GM15510 (cell line): ENCODE measurements around the gene RAD51B.

Experiments
- POLR2A ChIP-seq: IDR thresholded peaks from 3 replicates; pipeline ENCODE4 v1.6.1; 2011; ENCODE audit warnings: borderline replicate concordance; ENCODE audit not compliant: insufficient read length; ENCODE audit errors: extremely low read depth

The RAD51B gene

GRCh38 chr14:67820428-67820971, 921 bp downstream of the RAD51B start:
- TF ChIP-seq POLR2A, result no peak

- TF ChIP-seq POLR2A, result no peak
Observed at GRCh38 chr14:67821121-67821520, 1.5 kb downstream of the RAD51B start.

DNA sequence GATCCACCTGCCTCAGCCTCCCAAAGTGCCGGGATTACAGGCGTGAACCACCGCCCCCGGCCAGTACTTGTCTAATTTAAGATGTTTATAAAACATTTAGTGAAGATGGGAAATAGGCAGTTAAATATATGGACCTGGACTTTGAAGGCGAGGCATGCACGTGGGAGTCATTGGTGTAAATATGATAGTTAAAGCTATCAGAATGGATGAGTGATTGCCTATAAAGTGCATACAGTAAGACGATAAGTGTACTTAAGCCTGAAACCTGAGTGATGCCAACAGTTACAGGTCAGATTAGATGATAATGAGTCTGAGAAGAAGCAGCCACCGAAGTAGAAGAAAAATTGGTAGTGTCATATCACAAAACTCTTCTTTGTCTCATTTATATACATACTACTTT, 11.5 kb downstream of the RAD51B start:
- TF ChIP-seq POLR2A, result no peak

- TF ChIP-seq POLR2A, result no peak
Observed at GRCh38 chr14:67833403-67833802, 13.8 kb downstream of the RAD51B start.

- TF ChIP-seq POLR2A, result no peak
Observed at GRCh38 chr14:67835596-67835995, 16.0 kb downstream of the RAD51B start.

DNA sequence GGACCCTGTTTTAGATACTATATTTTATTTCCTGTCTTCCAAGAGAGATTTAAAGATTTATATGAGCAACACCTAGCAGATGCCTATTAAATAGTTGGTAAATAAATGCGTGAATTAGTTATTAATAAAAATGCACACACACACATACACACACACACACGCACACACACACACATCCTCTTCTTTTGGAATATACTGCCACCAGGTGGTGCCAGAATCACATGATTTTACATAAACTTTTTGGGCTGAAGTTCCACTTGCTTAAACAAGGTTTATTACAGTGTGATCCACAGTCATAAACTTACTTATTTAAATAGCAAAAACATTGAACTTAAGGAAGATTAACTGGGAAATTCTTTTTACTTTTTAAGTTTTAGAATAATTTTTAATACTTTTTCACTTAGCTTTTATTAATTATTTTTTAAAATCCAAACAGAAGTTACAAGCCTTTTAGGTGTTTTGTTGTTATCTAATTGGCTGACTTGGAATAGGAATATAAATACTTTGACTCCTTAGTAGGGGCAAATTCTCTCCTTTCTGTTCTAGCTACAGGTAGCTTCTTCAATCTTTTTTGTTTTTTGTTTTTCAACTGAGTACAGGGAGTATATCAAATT, 17.5 kb downstream of the RAD51B start:
- TF ChIP-seq POLR2A, result no peak

DNA sequence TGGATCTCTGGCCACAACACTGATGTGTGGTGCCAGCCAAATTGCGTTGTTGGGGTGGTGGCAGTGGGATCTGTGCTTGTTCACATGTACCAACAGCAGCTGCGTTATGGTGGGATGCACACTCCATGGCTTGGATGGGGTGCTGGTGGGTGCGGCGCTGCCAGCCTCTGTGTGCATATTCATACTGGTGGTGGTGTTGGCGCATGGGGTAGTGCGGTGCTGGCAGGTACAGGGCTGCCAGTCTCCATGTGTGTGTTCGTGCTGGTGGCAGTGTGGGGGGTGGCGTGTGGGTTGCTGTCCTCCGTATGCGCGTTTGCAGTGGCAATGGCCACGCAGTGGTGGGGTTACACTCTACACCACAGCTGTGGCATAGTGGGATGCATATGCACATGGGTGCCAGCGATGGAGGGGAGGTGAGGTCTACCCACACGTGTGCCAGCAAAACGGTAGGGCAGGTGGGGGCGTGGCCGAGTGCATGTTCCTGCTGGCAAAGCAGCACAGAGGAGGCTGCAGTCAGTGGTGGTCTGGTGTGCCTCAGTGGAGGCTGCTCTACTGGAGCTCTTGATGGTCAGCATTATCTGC, 26.5 kb downstream of the RAD51B start:
- TF ChIP-seq POLR2A, result no peak

DNA sequence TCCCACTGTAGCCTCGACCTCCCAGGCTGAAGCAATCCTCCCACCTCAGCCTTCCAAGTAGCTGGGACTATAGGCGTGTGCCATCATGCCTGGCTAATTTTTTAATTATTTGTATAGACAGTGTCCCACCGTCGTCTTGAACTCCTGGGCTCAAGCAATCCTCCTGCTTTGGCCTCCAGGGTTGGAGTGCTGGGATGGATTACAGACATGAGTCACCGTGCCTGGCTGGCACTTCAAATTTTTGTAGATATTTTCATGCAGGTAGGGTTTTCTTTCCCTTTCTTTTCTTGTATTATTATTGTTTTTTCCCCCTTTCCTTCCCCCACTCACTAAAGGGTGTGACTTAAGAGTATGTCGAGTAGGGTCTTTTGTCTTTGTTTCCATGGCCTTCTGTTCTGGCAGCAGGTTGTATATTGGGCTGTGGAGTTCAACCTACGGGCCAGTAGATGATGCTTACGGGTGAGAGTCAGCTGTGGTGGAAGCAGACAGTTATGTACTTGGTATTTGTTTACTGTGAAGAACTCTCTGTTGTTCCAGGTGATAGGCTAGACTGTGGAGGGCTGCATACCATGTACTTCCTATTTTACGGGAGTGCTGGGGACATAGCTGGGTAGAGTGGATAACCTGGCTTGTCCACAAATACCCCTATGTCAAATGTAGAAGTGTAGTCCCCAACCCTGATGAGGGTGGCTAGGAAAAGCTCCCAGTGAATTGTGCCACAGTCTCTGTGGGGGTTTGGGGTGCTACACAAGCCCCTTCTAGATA, 30.7 kb downstream of the RAD51B start:
- TF ChIP-seq POLR2A, result no peak

DNA sequence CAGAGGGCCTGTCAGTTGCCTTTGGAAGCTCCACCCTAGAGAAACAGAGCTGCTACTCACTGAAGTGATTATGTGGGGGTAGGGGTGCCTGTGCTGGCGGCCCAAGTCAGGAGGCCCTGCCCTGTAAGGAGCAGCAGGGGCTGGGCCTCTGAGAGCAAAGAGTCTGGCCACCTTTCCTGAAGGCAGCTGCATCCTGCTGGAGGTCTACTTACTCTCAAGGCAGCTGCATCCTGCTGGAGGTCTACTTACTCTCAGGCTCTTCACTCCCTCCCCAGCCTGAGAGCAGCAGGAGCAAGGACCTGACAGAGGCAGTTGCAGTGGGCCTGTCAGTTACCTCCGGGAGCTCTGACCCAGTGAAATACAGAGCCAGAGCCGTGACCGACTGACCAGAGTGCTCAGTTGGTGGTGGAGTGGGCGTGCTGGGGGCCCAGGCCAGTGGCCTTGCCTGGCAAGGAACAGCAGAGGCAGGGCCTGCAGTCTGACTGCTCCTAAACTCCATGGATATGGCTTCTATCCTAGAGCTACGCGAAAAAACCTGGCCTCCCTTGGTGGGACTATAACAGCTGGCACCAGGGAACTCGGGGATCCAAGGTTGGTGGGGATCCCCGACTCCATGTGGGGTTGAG, 32.3 kb downstream of the RAD51B start:
- no peak for TF ChIP-seq POLR2A

DNA sequence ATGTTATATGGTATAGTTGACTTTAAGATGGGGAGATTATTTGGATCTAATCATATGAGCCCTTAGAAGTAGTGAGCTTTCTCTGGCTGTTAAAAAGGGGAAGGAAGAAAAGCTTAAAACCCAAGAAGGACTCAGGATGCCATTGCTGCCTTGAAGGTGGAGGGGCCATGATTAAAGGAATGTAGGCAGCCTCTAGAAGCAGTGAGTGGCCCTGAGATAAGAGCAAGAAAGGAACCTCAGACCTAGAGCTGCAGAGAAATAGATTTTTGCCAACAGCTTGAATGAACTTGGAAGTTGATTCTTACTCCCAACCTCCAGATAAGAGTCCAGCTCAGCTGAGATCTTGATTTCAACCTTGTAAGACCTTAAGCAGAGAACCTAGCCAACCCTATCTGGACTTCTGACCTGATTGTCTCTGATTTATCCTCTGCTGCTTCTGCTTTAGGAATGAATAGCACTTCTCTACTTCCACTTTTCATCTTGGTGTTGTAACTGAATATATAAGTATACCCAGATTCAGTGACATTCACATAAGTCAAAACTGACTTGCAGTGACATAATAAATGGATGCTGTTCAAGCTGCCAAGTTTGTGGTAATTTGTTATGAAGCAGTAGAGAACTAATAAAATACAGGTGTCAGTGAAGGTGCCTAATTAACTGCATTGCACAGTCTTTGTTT, 33.5 kb downstream of the RAD51B start:
- no peak for TF ChIP-seq POLR2A

DNA sequence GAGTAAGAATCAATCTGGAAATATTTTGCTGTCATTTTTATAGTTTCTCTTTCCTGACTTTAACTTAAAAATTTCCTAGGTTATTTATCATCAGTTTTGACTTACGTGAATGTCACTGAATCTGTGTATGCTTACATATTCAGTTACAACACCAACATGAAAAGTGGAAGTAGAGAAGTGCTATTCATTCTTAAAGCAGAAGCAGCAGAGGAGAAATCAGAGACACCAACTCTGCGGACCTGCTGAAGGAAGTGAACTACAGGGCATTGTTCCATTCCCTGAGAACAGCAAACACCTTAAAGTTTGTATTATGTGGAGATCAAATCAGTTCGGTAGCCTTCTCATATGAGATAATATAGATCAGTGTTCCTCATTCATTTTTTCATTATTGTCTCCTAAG, 34.1 kb downstream of the RAD51B start:
- no peak for TF ChIP-seq POLR2A

GRCh38 chr14:67856827-67857226, 37.2 kb downstream of the RAD51B start:
- TF ChIP-seq POLR2A, result no peak

DNA sequence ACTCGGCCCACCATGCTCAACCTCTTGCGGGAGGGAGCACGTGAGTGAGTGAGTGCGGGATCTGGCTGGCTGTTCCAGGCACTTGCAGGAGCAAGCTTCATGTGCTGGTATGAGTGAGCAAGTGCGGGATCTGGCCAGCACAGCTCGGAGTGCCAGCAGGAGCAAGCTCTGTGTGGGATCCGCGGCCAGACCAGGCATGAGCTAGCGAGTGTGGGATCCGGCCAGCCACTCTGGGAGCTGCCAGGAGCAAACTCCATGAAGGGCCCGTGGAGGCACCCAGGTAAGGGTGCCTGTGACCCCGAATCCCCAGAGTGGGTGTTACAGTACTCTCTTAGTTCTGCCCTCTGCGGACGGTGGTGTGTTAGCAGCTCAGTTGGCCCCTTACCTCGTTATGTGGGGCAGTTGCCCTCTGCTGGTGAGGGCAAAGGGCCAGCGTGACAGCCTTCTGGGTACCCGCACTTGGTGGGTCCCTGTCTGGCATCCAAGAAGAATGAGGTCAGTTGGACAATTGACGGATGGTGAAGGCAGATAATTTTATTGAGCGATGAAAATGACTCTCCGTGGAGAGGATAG, 38.3 kb downstream of the RAD51B start:
- no peak for TF ChIP-seq POLR2A

- no peak for TF ChIP-seq POLR2A
Observed at GRCh38 chr14:67859169-67859749, 39.7 kb downstream of the RAD51B start.
